ENCODE measurements around the gene GFRA4.
"Not testable (repeated sequence)": the region's sequence is repeated elsewhere in the genome, so short reads cannot be mapped to it uniquely, and the experiment has no call there.

Gene GFRA4

DNA sequence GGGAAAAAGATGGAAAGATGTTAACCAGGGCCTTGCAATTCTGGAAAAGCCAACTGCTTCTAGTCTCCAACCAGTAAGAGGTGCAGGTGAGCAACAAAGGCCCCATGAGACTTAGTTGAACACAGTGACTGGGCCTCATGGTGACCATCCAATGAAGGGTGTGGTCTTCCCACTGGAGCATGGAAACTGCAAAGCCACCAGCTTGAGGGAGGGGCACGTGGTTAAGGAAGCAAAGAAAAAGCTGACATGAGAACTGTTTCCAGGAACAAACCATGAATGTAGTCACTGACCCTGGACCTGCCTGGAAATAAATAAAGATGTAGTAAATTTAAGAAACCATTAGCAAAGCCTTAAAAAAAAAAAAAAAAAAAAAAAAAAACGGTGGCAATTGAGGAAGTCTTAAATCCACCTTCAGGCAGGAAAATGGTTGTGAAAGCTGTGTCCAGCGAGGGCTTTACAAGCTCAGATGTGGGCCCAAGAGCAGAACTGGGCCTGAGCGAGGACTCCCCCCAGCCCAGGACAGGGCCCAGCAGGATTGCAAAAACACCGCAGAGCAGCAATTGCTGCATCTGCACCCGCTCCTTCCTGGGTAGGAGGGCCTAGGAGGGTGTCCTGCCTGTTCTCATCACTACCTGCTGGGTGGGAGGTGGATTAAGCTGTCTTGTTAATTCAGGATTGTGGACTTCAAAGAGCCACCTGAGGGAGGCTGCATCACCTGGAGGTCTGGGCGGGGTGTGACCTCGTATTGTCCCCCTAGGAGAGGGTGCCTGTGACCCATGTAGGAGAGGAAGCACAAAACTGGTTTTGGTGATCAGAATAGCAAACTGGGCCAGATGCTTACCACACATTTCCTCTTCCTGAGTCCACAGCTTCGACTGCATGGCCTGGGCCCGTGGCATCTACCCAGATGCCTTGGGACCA, 10.3 kb downstream of the GFRA4 start:
- no peak for DNase-seq

DNA sequence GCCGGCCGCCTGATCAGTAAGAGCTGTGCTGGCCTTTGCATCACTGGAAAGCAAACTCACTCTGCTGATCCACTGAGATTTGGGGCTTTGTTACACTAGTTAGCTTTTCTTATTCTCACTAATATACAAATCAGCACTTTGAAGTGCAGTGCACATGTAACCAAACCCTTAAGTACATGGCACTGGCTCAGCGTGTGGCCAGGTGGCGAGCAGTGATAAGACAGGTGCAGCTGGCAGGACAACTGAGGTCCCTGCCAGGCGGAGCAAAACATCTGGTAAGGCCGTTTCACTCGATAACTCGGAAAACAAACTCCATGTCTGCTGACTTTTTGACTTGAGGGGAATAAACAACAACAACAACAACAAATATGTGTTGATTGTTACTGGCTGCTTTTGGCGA, 11.0 kb downstream of the GFRA4 start:
- DNase-seq = no peak

- DNase-seq = no peak
Measured at GRCh38 chr20:3651204-3651962, 11.8 kb downstream of the GFRA4 start.

GRCh38 chr20:3648951-3649350, 14.2 kb downstream of the GFRA4 start:
- no peak for DNase-seq

- DNase-seq = no peak
Measured at GRCh38 chr20:3647473-3647872, 15.7 kb downstream of the GFRA4 start.

GRCh38 chr20:3646651-3647050, 16.5 kb downstream of the GFRA4 start:
- DNase-seq = no peak

DNA sequence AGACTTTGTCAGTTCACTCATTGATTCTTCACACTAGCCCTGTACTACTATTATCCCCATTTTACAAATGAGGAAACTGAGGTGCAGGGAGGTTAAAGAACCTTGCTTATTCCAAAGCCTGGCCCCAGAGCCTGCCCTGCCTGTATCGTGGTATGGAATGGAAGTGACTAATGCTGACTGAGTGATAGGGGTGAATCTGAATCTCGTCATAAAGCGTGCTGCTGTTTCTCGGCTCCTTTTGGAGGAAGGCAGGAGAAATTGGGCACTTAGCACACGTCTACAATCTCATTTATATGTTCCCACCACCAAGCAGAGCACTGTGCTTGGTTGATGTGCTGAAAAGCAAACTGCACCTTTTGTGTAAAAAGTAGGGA, 17.1 kb downstream of the GFRA4 start:
- DNase-seq = no peak

DNA sequence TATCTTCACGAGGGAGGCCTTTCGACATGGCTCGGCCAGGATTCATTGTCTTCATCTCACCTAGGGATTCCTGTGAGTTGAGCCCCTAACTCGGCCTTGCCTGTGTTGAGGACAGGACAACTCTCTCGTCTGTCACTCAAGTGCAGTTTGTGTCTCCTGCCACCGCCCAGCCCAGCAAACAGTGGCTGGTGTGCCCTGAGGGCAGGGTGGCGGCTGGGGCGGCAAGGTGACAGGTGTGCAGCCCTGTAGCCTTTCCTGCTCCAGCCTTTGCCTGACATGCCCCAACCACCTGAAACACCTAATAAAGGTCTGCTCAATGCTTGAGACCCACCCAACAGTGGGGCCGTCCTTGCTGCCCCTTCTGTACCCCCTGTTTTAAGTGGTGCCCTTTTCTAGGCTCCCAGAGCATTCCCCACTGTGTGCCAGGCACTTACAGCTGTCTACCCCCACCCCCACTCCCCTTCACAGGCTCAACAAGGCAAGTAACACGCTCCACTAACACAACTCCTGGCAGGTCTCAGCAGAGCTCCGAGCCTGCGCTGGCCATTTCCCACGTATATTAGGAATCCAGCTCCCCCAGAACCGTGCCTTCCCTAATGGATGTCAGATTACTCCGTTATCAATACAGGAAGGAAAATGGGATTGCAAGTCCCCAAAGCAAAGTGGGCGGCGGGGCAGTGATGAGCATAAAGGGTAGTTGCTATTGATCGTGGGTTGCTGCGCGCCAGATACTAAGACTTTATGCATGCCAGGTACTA, 17.7 kb downstream of the GFRA4 start:
- no peak for DNase-seq

DNA sequence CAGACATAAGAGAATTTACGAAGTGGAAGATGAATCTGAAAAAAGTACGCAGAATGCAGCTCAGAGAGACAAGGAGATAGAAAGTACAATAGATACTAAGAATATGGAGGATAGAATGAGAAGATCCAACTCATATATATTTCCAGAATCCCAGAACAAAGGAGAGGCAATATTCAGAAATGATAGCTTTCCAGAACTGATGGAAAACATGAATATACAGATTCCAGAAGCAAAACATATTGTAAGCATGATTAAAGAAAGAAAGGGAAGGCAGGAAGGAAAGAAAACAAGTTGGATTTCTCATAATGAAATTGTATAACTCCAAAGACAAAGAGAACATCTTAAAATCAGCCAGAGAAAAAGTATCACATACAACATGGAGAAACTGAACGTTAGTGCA, 22.9 kb downstream of the GFRA4 start:
- no peak for DNase-seq

DNA sequence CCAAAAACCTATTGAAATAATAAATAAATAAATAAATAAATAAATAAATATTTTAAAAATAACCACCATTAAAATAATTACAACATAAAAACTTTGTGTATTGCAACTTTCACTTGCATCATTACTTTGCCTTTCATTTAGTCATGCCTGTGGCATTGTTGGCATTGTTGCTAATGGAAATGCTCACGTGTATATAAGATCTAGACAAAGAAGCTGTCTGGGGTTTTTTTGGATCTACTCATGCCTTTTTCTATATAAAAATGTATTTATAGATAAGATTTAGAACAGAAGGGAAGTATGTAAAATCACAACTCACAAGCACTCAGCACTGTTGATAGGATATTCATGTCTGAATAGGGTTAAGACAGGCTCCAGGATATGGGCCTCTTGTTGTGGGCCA, 27.9 kb downstream of the GFRA4 start:
- no peak for DNase-seq

GRCh38 chr20:3633913-3634478, 29.2 kb downstream of the GFRA4 start:
- DNase-seq = no peak

- no peak for DNase-seq
Measured at GRCh38 chr20:3632311-3633004, 30.7 kb downstream of the GFRA4 start.

- no peak for DNase-seq
Measured at GRCh38 chr20:3631534-3631933, 31.7 kb downstream of the GFRA4 start.

DNA sequence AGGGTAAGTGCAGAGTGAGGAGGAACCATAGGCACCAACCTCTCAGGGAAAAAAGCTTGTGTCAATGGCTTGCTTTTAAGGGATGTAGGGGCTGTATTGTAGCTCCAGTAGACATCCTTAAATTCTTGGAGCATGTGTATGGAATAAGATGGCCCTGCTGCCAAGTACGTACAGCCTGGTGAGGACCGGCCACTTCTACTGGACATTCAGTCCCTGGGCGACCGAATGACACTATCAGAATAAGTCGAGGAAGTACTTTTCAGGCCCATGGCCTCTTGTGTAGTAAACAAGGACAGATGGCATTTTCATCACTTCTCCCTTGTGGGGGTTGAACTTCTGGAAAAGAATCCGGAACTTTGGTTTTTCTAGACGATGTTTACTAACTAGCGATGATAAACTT, 32.8 kb downstream of the GFRA4 start:
- no peak for DNase-seq

GRCh38 chr20:3629893-3630292, 33.3 kb downstream of the GFRA4 start:
- DNase-seq = no peak

GRCh38 chr20:3628502-3629314, 34.5 kb downstream of the GFRA4 start:
- DNase-seq = no peak

DNA sequence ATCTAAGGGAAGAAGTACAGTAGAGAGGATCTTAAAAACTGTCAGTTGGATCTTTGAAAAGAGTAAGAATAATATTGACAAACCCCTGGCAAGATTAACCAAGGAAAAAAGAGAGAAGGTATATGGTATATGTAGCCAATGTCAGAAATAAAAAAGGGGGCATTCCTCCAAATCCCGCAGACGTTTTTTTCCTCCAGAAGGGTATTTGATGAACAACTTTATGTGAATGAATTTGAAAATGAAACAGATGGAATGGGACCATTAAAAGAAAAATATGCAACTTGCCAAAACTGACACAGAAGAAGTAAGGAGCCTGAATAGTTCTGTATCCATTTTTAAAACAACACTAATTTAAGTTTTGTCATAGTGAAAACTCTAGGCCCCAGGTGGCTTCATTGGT, 35.7 kb downstream of the GFRA4 start:
- DNase-seq = no peak

DNA sequence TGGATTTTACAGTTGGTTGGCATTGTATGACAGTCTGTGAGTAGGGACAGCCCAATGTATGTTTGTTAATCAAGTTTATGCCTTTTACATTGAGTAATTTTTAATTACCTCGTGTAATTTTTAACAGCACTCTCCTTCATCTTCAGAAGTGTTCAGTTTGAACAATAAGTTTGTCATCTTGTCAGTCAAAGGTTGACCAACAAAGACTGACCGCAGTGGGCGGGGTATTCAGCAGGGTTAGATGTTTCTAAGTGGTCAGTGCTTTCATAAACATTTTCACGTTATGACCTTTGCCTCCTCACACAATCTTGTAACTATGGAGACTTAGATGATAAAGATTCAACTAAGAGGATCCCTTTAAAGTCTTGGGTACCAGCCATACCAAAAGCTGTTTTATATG, 40.8 kb downstream of the GFRA4 start:
- no peak for DNase-seq

GRCh38 chr20:3621111-3621510, 42.1 kb downstream of the GFRA4 start:
- no peak for DNase-seq

DNA sequence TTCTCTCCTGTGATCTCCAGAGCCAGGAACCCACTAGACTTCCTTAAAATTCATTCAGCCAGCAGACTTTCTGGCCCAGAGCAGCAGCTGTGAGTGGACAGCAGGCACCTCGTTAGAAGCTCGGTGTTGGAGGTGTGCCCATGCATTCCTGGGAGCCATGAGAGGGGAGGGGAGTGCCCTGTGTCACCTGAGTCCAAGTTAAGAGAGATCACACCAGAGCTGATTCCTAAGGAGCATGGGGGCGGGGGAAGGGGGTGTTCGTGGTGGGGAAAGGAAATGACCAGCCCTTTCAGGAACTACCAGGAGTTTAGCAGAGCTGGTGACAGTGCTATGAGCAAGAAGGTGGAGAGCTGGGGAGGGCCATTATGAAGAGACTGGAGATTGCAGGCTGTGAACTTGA, 46.9 kb downstream of the GFRA4 start:
- no peak for DNase-seq

- DNase-seq = not testable (repeated sequence)
Measured at GRCh38 chr20:3615171-3615840, 47.9 kb downstream of the GFRA4 start.

All from activated T-cell treated with anti-CD3 and anti-CD28 coated beads, Interleukin-2, amount 50 U/mL, for 48 hours (primary cell).